ENCODE data around the gene CHST1.

- no peak for TF ChIP-seq REST (IDR thresholded peaks at IDR 0.05; ENCODE audit: insufficient read depth in 1 of 2, low read depth in 2 of 2, low read length in 2 of 2)
- no peak for TF ChIP-seq POLR2AphosphoS5 (IDR thresholded peaks at IDR 0.05; ENCODE audit: low read depth, low read length)
Observed at GRCh38 chr11:45661439-45662055, 3.9 kb downstream of the CHST1 start.

All from PFSK-1 (cell line).